Heart right ventricle (tissue), 16 donors: ENCODE measurements around the gene ASB14. TPM values are rescaled to one million over a fixed set of nuclear protein-coding genes. Genes with fewer than 3 reads are reported as not detected.
"Not testable (repeated sequence)": the region's sequence is repeated elsewhere in the genome, so short reads cannot be mapped to it uniquely, and the experiment has no call there.

Experiments
- ATAC-seq, 8 donors: fragments of 200-7000 bp; cut with Tn5 transposase; one replicate each; pipeline ENCODE4 v1.9.1; 2020; ENCODE audit warnings: mild to moderate bottlenecking in 8 of 8, moderate library complexity in 8 of 8, moderate number of reproducible peaks in 1 of 8
- DNase-seq, 2 donors: peaks; one replicate each; pipeline ENCODE4 v3.0.0-alpha.2; 2020
- H3K27ac ChIP-seq, 10 donors: fragments of 200-600 bp; sonication (generic) in 2 of 10; one replicate each; pipeline versions ENCODE4 v1.5.0 to v1.8.0; 2020 to 2022; ENCODE audit warnings: mild to moderate bottlenecking in 3 of 10
- H3K27me3 ChIP-seq, 7 donors: fragments of 200-600 bp; one replicate each; pipeline ENCODE4 v1.8.0; 2021 to 2022; ENCODE audit warnings: mild to moderate bottlenecking in 2 of 7
- H3K36me3 ChIP-seq, 9 donors: fragments of 200-600 bp; sonication (generic) in 1 of 9; one replicate each; pipeline versions ENCODE4 v1.5.0 to v1.8.0; 2020 to 2022; ENCODE audit warnings: mild to moderate bottlenecking in 2 of 9
- H3K4me1 ChIP-seq, 9 donors: fragments of 200-600 bp; sonication (generic) in 1 of 9; one replicate each; pipeline versions ENCODE4 v1.5.0 to v1.8.0; 2020 to 2022; ENCODE audit warnings: mild to moderate bottlenecking in 4 of 9
- H3K4me3 ChIP-seq, 10 donors: fragments of 200-600 bp; sonication (generic) in 2 of 10; one replicate each; pipeline versions ENCODE4 v1.5.0 to v1.8.0; 2020 to 2022; ENCODE audit warnings: mild to moderate bottlenecking in 7 of 10, moderate library complexity in 2 of 10
- H3K9me3 ChIP-seq, 11 donors: fragments of 200-600 bp in 10 of 11; sonication (generic) in 2 of 11; one replicate each; pipeline versions ENCODE4 v1.5.0 to v1.8.0; 2013 to 2022; ENCODE audit warnings: mild to moderate bottlenecking in 2 of 11, control low read depth in 1 of 11, moderate library complexity in 1 of 11
- WGBS, 2 donors: extraction: QIAGEN DNeasy Blood & Tissue Kit; methylation state at CpG; one replicate each; pipeline ENCODE4 v1.1.7; 2013; ENCODE audit warnings: inconsistent platforms in 1 of 2; 5-methylcytosine and 5-hydroxymethylcytosine counted together
- intact Hi-C, 10 donors: fragments of 100-400 bp; cut with DNase I; formaldehyde crosslinking; loops; one replicate each; pipeline versions ENCODE4 v1.11.1 to v1.14.2; 2022
- polyA plus RNA-seq, 2 donors: library from polyadenylated mRNA; stranded (reverse); fragments of 200-250 nt; gene quantifications; one replicate each; pipeline ENCODE4 v1.2.3, GENCODE V29; 2013
- total RNA-seq, 10 donors: library from RNA; stranded (reverse); fragmentation: NEBNext Ultra II Directional in 3 of 10; extraction: Animal tissue kit (Norgen Biotek cat#: 25700) in 3 of 10; gene quantifications; one replicate each; pipeline versions ENCODE4 v1.2.1 to v1.2.4, GENCODE V29; 2021 to 2023
- TF ChIP-seq, protein P1 (sequence below), 9 donors: fragments of 200-600 bp; sonication (generic) in 2 of 9; IDR thresholded peaks; one replicate each; pipeline versions ENCODE4 v1.5.0 to v1.8.0; 2021 to 2022; ENCODE audit warnings: antibody characterized with exemption in 9 of 9, mild to moderate bottlenecking in 5 of 9, moderate library complexity in 1 of 9
- donor health status: Arrhythmogenic right ventricular cardiomyopathy.
- donor health status: ischemic (EF 13 %, LVEDD 7.1; RV severe dilation, severe dysfunction).
- donor health status: healthy with polysubstance abuse.
- donor health status: DM: no; HTN: yes; CAD: no.
- donor health status: DM: no; HTN: no; CAD: no.
- donor health status: ischemic (EF 25% LVEDD 6.9; RV normal size, moderate dysfunction).
- donor health status: ischemic (EF 25% LVEDD 5.7; RV mildly dilated, moderate dysfunction).
- donor health status: healthy.
- donor health status: DM: yes; HTN: yes; CAD: no.
- donor health status: Ischemic cardiomyopathy.
- donor health status: ischemic (EF 35%, LVEDD 5.7; RV mildly dilated, moderate dysfunction).
- donor health status: nonischemic (EF 11% LVEDD 7.7; RV severe dilation, severe dysfunction).
- donor health status: DM: yes; HTN: yes; CAD: no.
- donor health status: PGD.
- donor health status: ischemic (EF 29% LVEDD 5.4; RV normal size, mild dysfunction).
- donor health status: nonischemic (EF 23%, LVEDD 6.1; RV moderate dilation, normal function).

The ASB14 gene
- total and polyA plus RNA-seq, 12 donors = 0.01 to 26.2 (median 8.7) TPM

DNA sequence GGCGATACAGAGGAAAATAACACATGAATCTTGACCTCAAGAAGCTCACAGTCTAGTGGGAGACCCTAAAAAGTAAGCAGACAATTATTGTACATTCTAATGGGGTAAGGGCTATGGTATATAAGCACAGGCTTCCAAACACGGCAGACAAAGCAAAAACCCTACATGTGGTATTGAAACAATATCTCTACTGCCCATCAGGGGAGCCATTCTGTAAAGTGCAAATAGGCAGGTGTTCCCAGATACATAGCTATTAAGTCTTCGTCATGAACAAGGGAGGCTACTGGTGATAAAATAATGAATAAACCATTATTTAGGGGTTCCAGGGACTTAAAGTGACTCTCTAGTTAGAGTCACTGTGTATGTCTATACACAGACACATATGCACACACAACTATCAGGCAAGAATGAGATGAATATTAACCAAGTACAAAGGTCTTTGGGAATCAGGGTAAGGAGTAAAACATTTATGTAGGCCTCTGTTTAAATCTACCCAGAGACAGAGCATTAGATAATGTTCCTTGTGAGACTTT lies 38.7 kb upstream of the ASB14 start:
- peaks cover 0 to 6% (median 0%) of the 10 kb centered on the region in 9 donors for H3K4me1 ChIP-seq
- peaks cover 0 to 5% (median 0%) of the 10 kb centered on the region in 7 donors for H3K27me3 ChIP-seq
- TF ChIP-seq, protein P1, sequence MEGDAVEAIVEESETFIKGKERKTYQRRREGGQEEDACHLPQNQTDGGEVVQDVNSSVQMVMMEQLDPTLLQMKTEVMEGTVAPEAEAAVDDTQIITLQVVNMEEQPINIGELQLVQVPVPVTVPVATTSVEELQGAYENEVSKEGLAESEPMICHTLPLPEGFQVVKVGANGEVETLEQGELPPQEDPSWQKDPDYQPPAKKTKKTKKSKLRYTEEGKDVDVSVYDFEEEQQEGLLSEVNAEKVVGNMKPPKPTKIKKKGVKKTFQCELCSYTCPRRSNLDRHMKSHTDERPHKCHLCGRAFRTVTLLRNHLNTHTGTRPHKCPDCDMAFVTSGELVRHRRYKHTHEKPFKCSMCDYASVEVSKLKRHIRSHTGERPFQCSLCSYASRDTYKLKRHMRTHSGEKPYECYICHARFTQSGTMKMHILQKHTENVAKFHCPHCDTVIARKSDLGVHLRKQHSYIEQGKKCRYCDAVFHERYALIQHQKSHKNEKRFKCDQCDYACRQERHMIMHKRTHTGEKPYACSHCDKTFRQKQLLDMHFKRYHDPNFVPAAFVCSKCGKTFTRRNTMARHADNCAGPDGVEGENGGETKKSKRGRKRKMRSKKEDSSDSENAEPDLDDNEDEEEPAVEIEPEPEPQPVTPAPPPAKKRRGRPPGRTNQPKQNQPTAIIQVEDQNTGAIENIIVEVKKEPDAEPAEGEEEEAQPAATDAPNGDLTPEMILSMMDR (IDR thresholded peaks at IDR 0.05) = no peak
- ATAC-seq = no peak
- H3K36me3 ChIP-seq = no peaks in the 10 kb centered on the region
- 83% methylated on average over 3 of the region's 3 CpGs for WGBS, 2 donors
- H3K27ac ChIP-seq = no peak overlapping the region
- no peak for DNase-seq
- intact Hi-C loops = no loop called here
- H3K9me3 ChIP-seq = peaks cover 0 to 3% (median 0%) of the 10 kb centered on the region in 11 donors
- H3K4me3 ChIP-seq = no peak overlapping the region

DNA sequence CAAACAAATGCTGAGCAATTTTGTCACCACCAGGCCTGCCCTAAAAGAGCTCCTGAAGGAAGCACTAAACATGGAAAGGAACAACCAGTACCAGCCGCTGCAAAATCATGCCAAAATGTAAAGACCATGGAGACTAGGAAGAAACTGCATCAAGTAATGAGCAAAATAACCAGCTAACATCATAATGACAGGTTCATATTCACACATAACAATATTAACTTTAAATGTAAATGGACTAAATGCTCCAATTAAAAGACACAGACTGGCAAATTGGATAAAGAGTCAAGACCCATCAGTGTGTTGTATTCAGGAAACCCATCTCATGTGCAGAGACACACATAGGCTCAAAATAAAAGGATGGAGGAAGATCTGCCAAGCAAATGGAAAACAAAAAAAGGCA lies 34.0 kb upstream of the ASB14 start:
- H3K36me3 ChIP-seq, H3K27me3 ChIP-seq, intact Hi-C loops, H3K27ac ChIP-seq, H3K4me3 ChIP-seq, H3K9me3 ChIP-seq, DNase-seq, H3K4me1 ChIP-seq, ATAC-seq: not testable (repeated sequence)
- 93 to 96% methylated on average over 1 of the region's 1 CpG for WGBS, 2 donors

DNA sequence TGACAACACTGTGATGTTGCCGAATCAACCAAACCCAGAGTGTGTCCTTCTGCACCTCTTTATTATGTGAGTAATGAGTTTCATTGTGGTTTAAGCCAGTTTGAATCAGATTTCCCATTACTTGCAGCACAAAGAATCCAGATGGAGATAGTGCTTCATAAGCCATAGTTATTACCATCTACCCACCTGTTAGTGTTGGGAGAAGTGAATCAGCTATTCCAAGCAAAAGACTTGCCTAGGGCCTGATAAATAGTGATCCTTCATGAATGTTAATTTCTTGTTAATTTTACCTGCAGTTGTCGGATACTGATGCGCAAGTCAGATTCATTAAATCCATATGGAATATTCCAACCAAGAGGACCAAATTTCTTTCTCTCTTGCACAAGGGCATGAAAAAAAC lies 21.7 kb upstream of the ASB14 start:
- no peak for DNase-seq
- Histone ChIP-seq H3K27me3 (no peaks in the 10 kb centered on the region), H3K9me3 (peaks cover 0 to 13% (median 7%) of the 10 kb centered on the region in 11 donors), H3K4me3 (no peak overlapping the region), H3K27ac (no peak overlapping the region), H3K36me3 (no peaks in the 10 kb centered on the region), H3K4me1 (no peaks in the 10 kb centered on the region)
- TF ChIP-seq, protein P1 (IDR thresholded peaks at IDR 0.05) = no peak
- whole genome bisulfite sequencing, 2 donors = 95 to 98% methylated on average over 3 of the region's 3 CpGs
- ATAC-seq = no peak
- intact Hi-C loops = no loop called here

DNA sequence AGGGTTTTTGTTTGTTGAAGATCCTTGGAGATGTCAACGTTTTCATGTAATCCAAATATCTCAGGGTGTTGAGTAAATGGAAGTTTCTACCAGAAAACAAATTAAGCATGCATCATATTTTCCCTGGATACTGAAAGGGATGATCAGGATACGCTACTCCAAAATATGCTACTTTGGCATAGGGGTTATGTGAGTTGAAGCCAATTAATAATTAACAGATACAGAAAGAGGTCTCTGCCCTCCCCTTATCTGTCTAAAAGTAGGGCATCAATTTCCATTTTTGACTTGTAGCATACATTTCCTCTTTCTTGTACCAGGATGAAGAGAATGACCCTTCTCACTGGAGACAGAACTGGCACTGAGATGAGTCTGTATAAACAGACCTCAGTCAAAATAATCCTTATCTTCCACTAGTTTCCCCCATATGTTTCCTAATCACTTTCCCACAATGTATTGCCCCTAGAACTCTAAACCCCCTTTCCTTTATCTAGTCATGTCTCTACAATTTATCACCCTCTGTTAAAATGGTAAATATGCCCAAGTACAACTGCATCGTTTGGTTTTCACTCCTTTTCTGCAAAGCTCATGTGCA lies 17.4 kb upstream of the ASB14 start:
- 48 to 54% methylated on average over 3 of the region's 3 CpGs for WGBS, 2 donors
- intact Hi-C loops = no loop called here
- no peak overlapping the region for H3K27ac ChIP-seq
- H3K36me3 ChIP-seq = no peaks in the 10 kb centered on the region
- H3K27me3 ChIP-seq = no peaks in the 10 kb centered on the region
- H3K4me3 ChIP-seq = no peak overlapping the region
- TF ChIP-seq, protein P1 (IDR thresholded peaks at IDR 0.05) = no peak
- H3K4me1 ChIP-seq = no peaks in the 10 kb centered on the region
- ATAC-seq = no peak
- DNase-seq = no peak
- H3K9me3 ChIP-seq = no peaks in the 10 kb centered on the region

DNA sequence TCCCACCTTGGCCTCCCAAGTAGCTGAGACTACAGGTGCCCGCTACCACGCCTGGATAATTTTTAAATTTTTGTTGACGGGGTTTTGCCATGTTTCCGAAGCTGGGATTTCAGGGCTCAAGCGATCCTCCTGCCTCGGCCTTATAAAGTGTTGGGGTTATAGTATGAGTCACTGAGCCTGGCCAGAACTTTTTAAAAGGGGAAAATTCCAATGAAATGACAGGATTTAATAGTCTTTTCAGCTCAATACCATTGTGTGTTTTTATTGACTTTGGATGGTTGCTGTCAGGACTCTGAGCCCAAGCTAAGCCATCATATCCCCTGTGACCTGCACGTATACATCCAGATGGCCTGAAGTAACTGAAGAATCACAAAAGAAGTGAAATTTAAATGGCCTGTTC lies 11.0 kb upstream of the ASB14 start:
- WGBS, 2 donors = 94 to 98% methylated on average over 7 of the region's 7 CpGs
- ATAC-seq, H3K27me3 ChIP-seq, H3K4me3 ChIP-seq, H3K27ac ChIP-seq, intact Hi-C loops, H3K9me3 ChIP-seq, H3K4me1 ChIP-seq, H3K36me3 ChIP-seq, DNase-seq: not testable (repeated sequence)
